CD14-positive monocyte (primary cell): Measurements from ENCODE around the gene RERE. TPM values are rescaled to one million over a fixed set of nuclear protein-coding genes. Genes with fewer than 3 reads are reported as not detected.

Experiments
- DNase-seq, 3 donors: peaks; one replicate each; pipeline ENCODE4 v3.0.0-alpha.2; 2011 to 2022
- H2AFZ ChIP-seq: 2 replicates; pipeline ENCODE4 v1.6.0; 2012; ENCODE audit warnings: mild to moderate bottlenecking, low read depth, low read length, inconsistent platforms; ENCODE audit not compliant: insufficient read depth, poor library complexity, severe bottlenecking
- H3K27ac ChIP-seq, 2 donors: 1 replicate in 1 of 2; 2 replicates in 1 of 2; pipeline ENCODE4 v1.5.1; 2012 to 2013; ENCODE audit warnings: low read length in 2 of 2, control low read depth in 1 of 2, inconsistent platforms in 1 of 2, low read depth in 1 of 2, mild to moderate bottlenecking in 1 of 2
- H3K27me3 ChIP-seq, 2 donors: one replicate each; pipeline versions ENCODE4 v1.6.0 to v1.6.1; 2011 to 2013; ENCODE audit warnings: low read length in 2 of 2; ENCODE audit not compliant: control insufficient read depth in 2 of 2, insufficient read depth in 2 of 2
- H3K36me3 ChIP-seq, 2 donors: replicated peaks in 1 of 2; 1 replicate in 1 of 2; 2 replicates in 1 of 2; pipeline versions ENCODE4 v1.5.1 to v1.6.1; 2012 to 2013; ENCODE audit warnings: low read length in 2 of 2, control low read depth in 1 of 2, inconsistent platforms in 1 of 2, mild to moderate bottlenecking in 1 of 2; ENCODE audit not compliant: insufficient read depth in 2 of 2, control insufficient read depth in 1 of 2
- H3K4me1 ChIP-seq, 2 donors: 1 replicate in 1 of 2; 2 replicates in 1 of 2; pipeline versions ENCODE4 v1.5.1 to v1.6.1; 2012 to 2013; ENCODE audit warnings: low read length in 2 of 2, control low read depth in 1 of 2, inconsistent platforms in 1 of 2, mild to moderate bottlenecking in 1 of 2, moderate library complexity in 1 of 2; ENCODE audit not compliant: insufficient read depth in 2 of 2, control insufficient read depth in 1 of 2
- H3K4me2 ChIP-seq: replicated peaks from 2 replicates; pipeline ENCODE3; 2012; ENCODE audit warnings: low read length, moderate library complexity, mild to moderate bottlenecking; ENCODE audit not compliant: poor library complexity, severe bottlenecking; ENCODE audit errors: extremely low read depth
- H3K4me3 ChIP-seq, 3 experiments: fragments of 200-600 bp in 1 of 3; sonication (generic) in 1 of 3; replicated peaks in 1 of 3; 1 replicate in 2 of 3; 2 replicates in 1 of 3; pipeline ENCODE4 v1.5.1; 2011 to 2013; ENCODE audit warnings: low read length in 3 of 3, mild to moderate bottlenecking in 3 of 3, control low read depth in 2 of 3, low read depth in 2 of 3, inconsistent platforms in 1 of 3, moderate library complexity in 1 of 3
- H3K79me2 ChIP-seq: 2 replicates; pipeline ENCODE4 v1.6.0; 2012; ENCODE audit warnings: mild to moderate bottlenecking, control low read depth, inconsistent platforms, low read length, moderate library complexity; ENCODE audit not compliant: insufficient read depth
- H3K9ac ChIP-seq: 2 replicates; pipeline ENCODE4 v1.6.0; 2017; ENCODE audit warnings: low read length, mild to moderate bottlenecking; ENCODE audit not compliant: insufficient read depth, poor library complexity, severe bottlenecking
- H3K9me3 ChIP-seq, 2 donors: replicated peaks in 1 of 2; 1 replicate in 1 of 2; 2 replicates in 1 of 2; pipeline versions ENCODE4 v1.5.1 to v1.6.1; 2012 to 2013; ENCODE audit warnings: low read length in 2 of 2, control low read depth in 1 of 2; ENCODE audit not compliant: control insufficient read depth in 1 of 2, insufficient read depth in 1 of 2
- H4K20me1 ChIP-seq: 2 replicates; pipeline ENCODE4 v1.6.0; 2012; ENCODE audit warnings: mild to moderate bottlenecking, low read length, control low read depth, moderate library complexity; ENCODE audit not compliant: insufficient read depth
- H3K27ac Mint-ChIP-seq, 7 donors: one replicate each; pipeline ENCODE4 v1.8.0; 2020; ENCODE audit warnings: mild to moderate bottlenecking in 7 of 7, mixed read lengths in 7 of 7, moderate library complexity in 6 of 7, inconsistent platforms in 2 of 7
- H3K27me3 Mint-ChIP-seq, 3 donors: one replicate each; pipeline ENCODE4 v1.8.0; 2021 to 2022; ENCODE audit warnings: low read depth in 3 of 3, mild to moderate bottlenecking in 3 of 3, mixed read lengths in 3 of 3, moderate library complexity in 3 of 3, inconsistent platforms in 1 of 3
- H3K36me3 Mint-ChIP-seq, 2 donors: one replicate each; pipeline ENCODE4 v1.8.0; 2020; ENCODE audit warnings: mixed read lengths in 2 of 2, inconsistent platforms in 1 of 2, mild to moderate bottlenecking in 1 of 2
- H3K4me1 Mint-ChIP-seq: one replicate; pipeline ENCODE4 v1.8.0; 2020; ENCODE audit warnings: mild to moderate bottlenecking, mixed read lengths
- H3K4me3 Mint-ChIP-seq, 2 donors: one replicate each; pipeline ENCODE4 v1.8.0; 2020; ENCODE audit warnings: mild to moderate bottlenecking in 2 of 2, mixed read lengths in 2 of 2, moderate library complexity in 1 of 2
- H3K9me3 Mint-ChIP-seq, 7 donors: one replicate each; pipeline ENCODE4 v1.8.0; 2020 to 2022; ENCODE audit warnings: mixed read lengths in 7 of 7, mild to moderate bottlenecking in 6 of 7, moderate library complexity in 6 of 7, inconsistent platforms in 2 of 7
- CTCF ChIP-seq: fragments of 200-600 bp; IDR thresholded peaks from one replicate; pipeline ENCODE4 v1.8.0; 2022; ENCODE audit warnings: antibody characterized with exemption, mild to moderate bottlenecking
- whole genome bisulfite sequencing: methylation state at CpG from one replicate; pipeline ENCODE4 v1.1.5; 2013; ENCODE audit warnings: missing lambda C conversion rate; ENCODE audit not compliant: insufficient coverage; 5-methylcytosine and 5-hydroxymethylcytosine counted together
- intact Hi-C, 2 donors: fragments of 100-400 bp; cut with micrococcal nuclease; formaldehyde crosslinking; loops; one replicate each; pipeline versions ENCODE4 v1.15.0 to v1.15.1; 2023
- polyA plus RNA-seq, 3 donors: library from polyadenylated mRNA; depleted of rRNA in 1 of 3; unstranded in 2 of 3; stranded (reverse) in 1 of 3; fragments of 300-500 nt in 2 of 3; fragments of >200 nt in 1 of 3; fragmentation: Illumina TruSeq in 2 of 3; gene quantifications; 1 replicate in 2 of 3; 2 replicates in 1 of 3; pipeline ENCODE4 v1.2.3, GENCODE V29; 2012 to 2021

The RERE gene
- polyA plus RNA-seq, 3 donors = 1.2 to 19.4 (median 3.8) TPM

GRCh38 chr1:8352886-8353785 is 464.3 kb downstream of the RERE start:
- H3K9me3 ChIP-seq = no peaks in the 10 kb centered on the region
- DNase-seq = no peak
- 82% methylated on average over 18 of the region's 21 CpGs for WGBS
- H3K27ac ChIP-seq = peak overlapping the region in 1 of 2 donors; percentile 23
- Mint-ChIP-seq H3K9me3 (no peaks in the 10 kb centered on the region), H3K27me3 (peaks cover 0 to 7% (median 6%) of the 10 kb centered on the region in 3 donors), H3K4me1 (peaks cover 2% of the 10 kb centered on the region), H3K36me3 (peaks cover 52 to 54% of the 10 kb centered on the region in 2 donors), H3K4me3 (no peak overlapping the region), H3K27ac (peak overlapping the region in 4 of 7 donors; percentile 17 to 51 (median 34))
- no peaks in the 10 kb centered on the region for H3K79me2 ChIP-seq
- no peak overlapping the region for H3K4me3 ChIP-seq
- peaks cover 49 to 60% of the 10 kb centered on the region in 2 donors for H3K36me3 ChIP-seq
- no peak overlapping the region for H3K4me2 ChIP-seq
- no peak overlapping the region for H3K9ac ChIP-seq
- no peak overlapping the region for H2AFZ ChIP-seq
- intact Hi-C loops = no loop called here
- TF ChIP-seq CTCF = no peak
- H3K4me1 ChIP-seq = no peaks in the 10 kb centered on the region
- H4K20me1 ChIP-seq = peaks cover 59% of the 10 kb centered on the region
- no peaks in the 10 kb centered on the region for H3K27me3 ChIP-seq

GRCh38 chr1:8352471-8352845 is 465.0 kb downstream of the RERE start:
- WGBS = 98% methylated on average over 5 of the region's 15 CpGs

More at GRCh38 chr1:8352471-8352845, 465.0 kb downstream of the RERE start:
- Histone ChIP-seq H3K4me3 (no peak overlapping the region), H3K4me2 (no peak overlapping the region), H3K9me3 (no peaks in the 10 kb centered on the region), H2AFZ (no peak overlapping the region), H3K4me1 (no peaks in the 10 kb centered on the region), H4K20me1 (peaks cover 52% of the 10 kb centered on the region), H3K27ac (no peak overlapping the region), H3K27me3 (no peaks in the 10 kb centered on the region), H3K9ac (no peak overlapping the region), H3K79me2 (no peaks in the 10 kb centered on the region), H3K36me3 (peaks cover 42 to 53% of the 10 kb centered on the region in 2 donors)
- H3K27me3 Mint-ChIP-seq = peaks cover 0 to 8% (median 7%) of the 10 kb centered on the region in 3 donors
- peaks cover 45 to 47% of the 10 kb centered on the region in 2 donors for H3K36me3 Mint-ChIP-seq
- H3K27ac Mint-ChIP-seq = peak overlapping the region in 2 of 7 donors; percentile 23 to 32
- H3K9me3 Mint-ChIP-seq = no peaks in the 10 kb centered on the region
- no peak for TF ChIP-seq CTCF
- intact Hi-C loops = no loop called here
- DNase-seq = no peak
- no peak overlapping the region for H3K4me3 Mint-ChIP-seq
- H3K4me1 Mint-ChIP-seq = peaks cover 2% of the 10 kb centered on the region
